ENCODE results near the gene CCDC12. TPM values are rescaled to one million over a fixed set of nuclear protein-coding genes. Genes with fewer than 3 reads are reported as not detected.

CCDC12 gene
- total and polyA plus RNA-seq, 2 of the 13 experiments (the other 11 are each of a cell fraction or from before 2014, with no cell fraction given): 30.1 to 49.5 TPM

- TF ChIP-seq STAG1 (CRISPR knock-in tag; IDR thresholded peaks at IDR 0.05) (peak; percentile 23; the same call in 1 of the 2 replicates), PAXIP1 (CRISPR knock-in tag; conservative IDR thresholded peaks at IDR 0.05) (0 out of 2 replicates have a peak, but pooled peaks have one; percentile 23), SKIL (CRISPR knock-in tag; IDR thresholded peaks at IDR 0.05; ENCODE audit: borderline replicate concordance) (no peak), ZNF564 (CRISPR knock-in tag; IDR thresholded peaks at IDR 0.05) (no peak), ATF1 (CRISPR knock-in tag; IDR thresholded peaks at IDR 0.05) (no peak), ZNF674 (CRISPR knock-in tag; IDR thresholded peaks at IDR 0.05; ENCODE audit: low read depth) (no peak), ZNF777 (CRISPR knock-in tag; IDR thresholded peaks at IDR 0.05) (no peak), LBX2 (CRISPR knock-in tag; IDR thresholded peaks at IDR 0.05; ENCODE audit: borderline replicate concordance) (no peak), DNMT3B (CRISPR knock-in tag; conservative IDR thresholded peaks at IDR 0.05) (no peak), JUN (CRISPR knock-in tag; IDR thresholded peaks at IDR 0.05) (peak; percentile 83; the same call in 1 of the 2 replicates), IRF2 (CRISPR knock-in tag; IDR thresholded peaks at IDR 0.05) (no peak), RXRA (CRISPR knock-in tag; IDR thresholded peaks at IDR 0.05) (peak; percentile 54; the same call in 1 of the 2 replicates), ZNF761 (CRISPR knock-in tag; conservative IDR thresholded peaks at IDR 0.05) (no peak), ZNF629 (CRISPR knock-in tag; conservative IDR thresholded peaks at IDR 0.05) (no peak), ZNF10 (CRISPR knock-in tag; IDR thresholded peaks at IDR 0.05; ENCODE audit: borderline replicate concordance, low read depth) (no peak), CBFB (CRISPR knock-in tag; IDR thresholded peaks at IDR 0.05) (no peak), NR1H2 (CRISPR knock-in tag; IDR thresholded peaks at IDR 0.05; ENCODE audit: borderline replicate concordance, low read depth) (no peak), CBX1 (IDR thresholded peaks at IDR 0.05; ENCODE audit: low read depth) (no peak), BCL6 (CRISPR knock-in tag; IDR thresholded peaks at IDR 0.05) (peak; percentile 37; the same call in 1 of the 2 replicates), FOSL1 (CRISPR knock-in tag; IDR thresholded peaks at IDR 0.05; ENCODE audit: borderline replicate concordance) (peak; percentile 94), KDM5A (IDR thresholded peaks at IDR 0.05; ENCODE audit: borderline replicate concordance, low read length) (no peak), GATAD2A (CRISPR knock-in tag; IDR thresholded peaks at IDR 0.05) (peak; percentile 66), ELF3 (CRISPR knock-in tag; IDR thresholded peaks at IDR 0.05) (peak; percentile 40; the same call in 1 of the 2 replicates), SMYD3 (CRISPR knock-in tag; IDR thresholded peaks at IDR 0.05) (no peak), ZSCAN31 (CRISPR knock-in tag; IDR thresholded peaks at IDR 0.05; ENCODE audit: low read depth) (no peak)
Measured at GRCh38 chr3:46935168-46935858, 41.2 kb downstream of the CCDC12 start (continued).
